Keratinocyte (primary cell): ENCODE data around the gene GPN3.

Experiments used
- CTCF ChIP-seq, 3 experiments: IDR thresholded peaks in 1 of 3; conservative IDR thresholded peaks in 1 of 3; optimal IDR thresholded peaks in 1 of 3; 2 replicates in 2 of 3; 3 replicates in 1 of 3; pipeline versions ENCODE3 to v1.5.1; 2011; ENCODE audit warnings: low read length in 3 of 3, mild to moderate bottlenecking in 3 of 3, moderate library complexity in 2 of 3, control low read depth in 1 of 3, inconsistent platforms in 1 of 3; ENCODE audit not compliant: insufficient read depth in 2 of 3; ENCODE audit errors: extremely low read depth in 1 of 3
- EZH2 ChIP-seq: IDR thresholded peaks from one replicate; pipeline ENCODE4 v1.6.1; 2012; ENCODE audit warnings: inconsistent platforms, mild to moderate bottlenecking, low read length, moderate library complexity

GRCh38 chr12:110516995-110517394 is 48.9 kb upstream of the GPN3 start:
- TF ChIP-seq CTCF (optimal IDR thresholded peaks at IDR 0.05 in 1 of 3, IDR thresholded peaks at IDR 0.05 in 1 of 3, conservative IDR thresholded peaks at IDR 0.05 in 1 of 3; ENCODE audit: extremely low read depth in 1 of 3, insufficient read depth in 2 of 3, low read length in 3 of 3) (no peak), EZH2 (no peak)
